WERI-Rb-1 (cell line): ENCODE data around the gene COBL.

ENCODE experiments used
- DNase-seq: peaks from one replicate; pipeline ENCODE4 v3.0.0-alpha.2; 2020
- H3K27ac ChIP-seq: fragments of 250-450 bp; sonication (Bioruptor Pico); 2 replicates; pipeline ENCODE4 v1.5.1; 2020; ENCODE audit warnings: mild to moderate bottlenecking, moderate library complexity
- H3K27me3 ChIP-seq: fragments of 250-450 bp; sonication (Bioruptor Pico); 2 replicates; pipeline ENCODE4 v1.5.1; 2021; ENCODE audit warnings: mild to moderate bottlenecking, low read depth, moderate library complexity; ENCODE audit not compliant: insufficient read depth, severe bottlenecking
- H3K36me3 ChIP-seq: fragments of 250-450 bp; sonication (Bioruptor Pico); 2 replicates; pipeline ENCODE4 v1.5.1; 2020; ENCODE audit warnings: mild to moderate bottlenecking, moderate library complexity
- H3K4me3 ChIP-seq: 2 replicates; pipeline ENCODE4 v1.5.1; 2011; ENCODE audit warnings: low read depth, mild to moderate bottlenecking, control low read depth, low read length
- H3K9me3 ChIP-seq: fragments of 250-450 bp; sonication (Bioruptor Pico); 2 replicates; pipeline ENCODE4 v1.5.1; 2021; ENCODE audit warnings: mild to moderate bottlenecking, moderate library complexity; ENCODE audit not compliant: severe bottlenecking
- TF ChIP-seq, protein P1 (sequence below): IDR thresholded peaks from 2 replicates; pipeline ENCODE4 v1.5.1; 2011; ENCODE audit warnings: low read depth, mild to moderate bottlenecking, control low read depth, inconsistent platforms, low read length

COBL gene

GRCh38 chr7:51198654-51199053 lies 118.0 kb downstream of the COBL start:
- H3K4me3 ChIP-seq = no peak overlapping the region
- no peaks in the 10 kb centered on the region; the same call in 1 of the 2 replicates for H3K36me3 ChIP-seq
- DNase-seq = no peak
- H3K27ac ChIP-seq = no peak overlapping the region
- TF ChIP-seq, protein P1, sequence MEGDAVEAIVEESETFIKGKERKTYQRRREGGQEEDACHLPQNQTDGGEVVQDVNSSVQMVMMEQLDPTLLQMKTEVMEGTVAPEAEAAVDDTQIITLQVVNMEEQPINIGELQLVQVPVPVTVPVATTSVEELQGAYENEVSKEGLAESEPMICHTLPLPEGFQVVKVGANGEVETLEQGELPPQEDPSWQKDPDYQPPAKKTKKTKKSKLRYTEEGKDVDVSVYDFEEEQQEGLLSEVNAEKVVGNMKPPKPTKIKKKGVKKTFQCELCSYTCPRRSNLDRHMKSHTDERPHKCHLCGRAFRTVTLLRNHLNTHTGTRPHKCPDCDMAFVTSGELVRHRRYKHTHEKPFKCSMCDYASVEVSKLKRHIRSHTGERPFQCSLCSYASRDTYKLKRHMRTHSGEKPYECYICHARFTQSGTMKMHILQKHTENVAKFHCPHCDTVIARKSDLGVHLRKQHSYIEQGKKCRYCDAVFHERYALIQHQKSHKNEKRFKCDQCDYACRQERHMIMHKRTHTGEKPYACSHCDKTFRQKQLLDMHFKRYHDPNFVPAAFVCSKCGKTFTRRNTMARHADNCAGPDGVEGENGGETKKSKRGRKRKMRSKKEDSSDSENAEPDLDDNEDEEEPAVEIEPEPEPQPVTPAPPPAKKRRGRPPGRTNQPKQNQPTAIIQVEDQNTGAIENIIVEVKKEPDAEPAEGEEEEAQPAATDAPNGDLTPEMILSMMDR = no peak
- no peaks in the 10 kb centered on the region for H3K27me3 ChIP-seq
- H3K9me3 ChIP-seq = peaks cover under 1% of the 10 kb centered on the region

GRCh38 chr7:51190969-51191368 lies 125.6 kb downstream of the COBL start:
- Histone ChIP-seq H3K27me3 (no peaks in the 10 kb centered on the region), H3K4me3 (no peak overlapping the region), H3K9me3 (no peaks in the 10 kb centered on the region), H3K27ac (no peak overlapping the region), H3K36me3 (peaks cover 52% of the 10 kb centered on the region)
- no peak for DNase-seq
- TF ChIP-seq, protein P1 = no peak

GRCh38 chr7:51189777-51190176 lies 126.8 kb downstream of the COBL start:
- Histone ChIP-seq H3K27ac (no peak overlapping the region), H3K4me3 (no peak overlapping the region), H3K9me3 (no peaks in the 10 kb centered on the region), H3K27me3 (no peaks in the 10 kb centered on the region), H3K36me3 (peaks cover 64% of the 10 kb centered on the region)
- TF ChIP-seq, protein P1 = no peak
- DNase-seq = no peak

DNA sequence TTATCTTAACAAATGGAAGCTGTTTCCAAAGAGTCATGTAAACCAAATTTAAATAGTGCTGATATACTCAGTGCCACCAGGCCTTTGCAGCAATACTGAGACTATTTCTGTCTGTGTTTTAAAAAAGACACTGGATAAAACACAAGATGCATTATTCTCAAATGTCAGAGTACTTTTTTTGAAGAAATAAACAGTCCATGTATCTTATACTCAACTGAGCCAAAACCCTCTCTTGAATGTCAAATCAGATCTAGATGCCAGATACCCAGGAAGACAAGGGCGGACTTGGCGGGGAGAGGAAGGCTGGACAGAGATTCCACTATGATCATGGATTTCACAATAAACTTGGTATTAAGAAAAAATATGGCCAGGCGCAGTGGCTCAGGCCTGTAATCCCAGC lies 127.6 kb downstream of the COBL start:
- Histone ChIP-seq H3K9me3 (no peaks in the 10 kb centered on the region), H3K27ac (no peak overlapping the region), H3K27me3 (no peaks in the 10 kb centered on the region), H3K36me3 (peaks cover 71% of the 10 kb centered on the region), H3K4me3 (no peak overlapping the region)
- DNase-seq = no peak
- TF ChIP-seq, protein P1 = no peak

DNA sequence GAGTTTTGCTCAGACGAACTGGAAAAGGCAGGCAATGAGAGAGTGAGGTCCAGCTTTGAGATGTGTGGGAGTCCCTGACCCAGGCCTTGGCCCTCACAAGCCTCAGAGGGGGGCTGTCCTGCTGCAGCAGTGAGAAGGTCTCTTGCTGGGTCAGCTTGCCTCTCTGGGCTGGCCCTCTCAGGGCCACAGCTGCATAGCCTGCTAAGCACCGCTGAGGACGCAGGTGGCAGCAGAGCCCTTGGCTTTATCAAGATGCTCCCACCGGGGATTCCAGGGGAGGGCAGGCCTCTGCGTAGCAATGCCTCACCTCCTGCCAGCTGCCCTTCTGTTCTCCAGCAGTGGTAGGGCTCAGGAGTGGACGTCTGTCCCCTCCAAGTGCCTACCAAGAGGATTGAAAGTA lies 128.7 kb downstream of the COBL start:
- H3K27me3 ChIP-seq = no peaks in the 10 kb centered on the region
- H3K36me3 ChIP-seq = peaks cover 73% of the 10 kb centered on the region
- DNase-seq = peak; percentile 79
- no peak overlapping the region for H3K27ac ChIP-seq
- no peaks in the 10 kb centered on the region for H3K9me3 ChIP-seq
- TF ChIP-seq, protein P1 = peak; percentile 88
- H3K4me3 ChIP-seq = no peak overlapping the region

DNA sequence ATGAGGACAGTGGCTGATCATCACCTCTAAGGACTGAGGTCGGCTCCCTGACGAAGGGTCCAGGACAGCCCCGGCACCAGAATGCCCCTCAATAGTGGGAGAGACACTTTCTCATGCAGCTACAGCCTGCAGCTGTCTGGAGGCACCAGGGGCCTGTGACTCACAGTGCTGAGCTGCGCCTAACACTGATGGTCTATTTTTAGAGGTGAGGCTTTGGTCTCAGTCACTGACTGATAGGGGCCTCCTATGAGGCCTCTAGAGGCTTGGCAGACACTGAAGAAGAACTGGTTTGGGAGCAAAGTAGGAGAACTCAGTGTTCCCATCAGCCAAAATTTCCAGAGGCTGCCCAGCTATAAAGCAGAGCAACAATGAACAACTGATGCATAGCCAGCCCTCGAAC lies 130.1 kb downstream of the COBL start:
- DNase-seq = no peak
- Histone ChIP-seq H3K27ac (no peak overlapping the region), H3K4me3 (no peak overlapping the region), H3K36me3 (peaks cover 74% of the 10 kb centered on the region), H3K27me3 (no peaks in the 10 kb centered on the region), H3K9me3 (no peaks in the 10 kb centered on the region)
- TF ChIP-seq, protein P1 = no peak
